ENCODE data around the gene SNX11.

DNA sequence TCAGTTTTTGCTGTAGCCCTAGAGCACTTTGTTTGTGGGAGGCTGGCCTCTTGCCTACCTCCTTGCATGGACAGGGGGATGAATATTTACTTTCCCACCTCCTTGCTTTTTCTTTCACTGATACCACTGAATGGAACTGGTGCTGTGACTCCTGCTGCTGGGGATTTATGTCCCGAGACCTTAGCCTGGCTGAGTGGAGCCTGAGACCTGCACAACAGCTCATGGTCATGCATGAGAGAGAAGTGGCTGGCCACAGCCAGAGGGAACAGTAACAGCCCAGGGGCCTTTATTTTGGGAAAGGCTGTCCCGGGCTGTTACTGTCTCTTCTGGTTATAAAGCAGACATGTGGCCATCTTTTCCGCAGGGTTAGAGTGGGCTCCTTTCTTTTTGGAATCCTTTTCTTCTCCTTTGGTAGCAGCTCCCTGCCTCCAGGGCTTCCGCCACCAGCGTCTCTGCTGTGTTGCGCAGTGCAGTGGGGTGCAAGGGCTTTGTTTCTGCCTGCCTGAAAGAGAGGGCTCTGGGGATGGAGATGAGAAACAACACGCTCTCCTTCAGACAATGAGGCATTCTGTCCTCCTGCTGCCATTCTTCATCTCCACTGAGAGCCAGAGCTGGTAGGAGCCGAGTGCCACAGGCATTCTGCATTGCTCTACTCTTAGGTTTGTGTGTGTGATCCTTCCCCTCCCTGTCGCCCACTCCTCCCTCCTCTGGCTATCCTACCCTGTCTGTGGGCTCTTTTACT, 14.5 kb downstream of the SNX11 start:
- TF ChIP-seq, protein P1, sequence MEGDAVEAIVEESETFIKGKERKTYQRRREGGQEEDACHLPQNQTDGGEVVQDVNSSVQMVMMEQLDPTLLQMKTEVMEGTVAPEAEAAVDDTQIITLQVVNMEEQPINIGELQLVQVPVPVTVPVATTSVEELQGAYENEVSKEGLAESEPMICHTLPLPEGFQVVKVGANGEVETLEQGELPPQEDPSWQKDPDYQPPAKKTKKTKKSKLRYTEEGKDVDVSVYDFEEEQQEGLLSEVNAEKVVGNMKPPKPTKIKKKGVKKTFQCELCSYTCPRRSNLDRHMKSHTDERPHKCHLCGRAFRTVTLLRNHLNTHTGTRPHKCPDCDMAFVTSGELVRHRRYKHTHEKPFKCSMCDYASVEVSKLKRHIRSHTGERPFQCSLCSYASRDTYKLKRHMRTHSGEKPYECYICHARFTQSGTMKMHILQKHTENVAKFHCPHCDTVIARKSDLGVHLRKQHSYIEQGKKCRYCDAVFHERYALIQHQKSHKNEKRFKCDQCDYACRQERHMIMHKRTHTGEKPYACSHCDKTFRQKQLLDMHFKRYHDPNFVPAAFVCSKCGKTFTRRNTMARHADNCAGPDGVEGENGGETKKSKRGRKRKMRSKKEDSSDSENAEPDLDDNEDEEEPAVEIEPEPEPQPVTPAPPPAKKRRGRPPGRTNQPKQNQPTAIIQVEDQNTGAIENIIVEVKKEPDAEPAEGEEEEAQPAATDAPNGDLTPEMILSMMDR (IDR thresholded peaks at IDR 0.05; ENCODE audit: poor library complexity, severe bottlenecking), result no peak
- no peak for TF ChIP-seq EZH2 (IDR thresholded peaks at IDR 0.05; ENCODE audit: borderline replicate concordance, insufficient read depth, low read length, poor library complexity, severe bottlenecking)
- no peak for TF ChIP-seq POLR2AphosphoS5 (IDR thresholded peaks at IDR 0.05)
- TF ChIP-seq, protein P2, sequence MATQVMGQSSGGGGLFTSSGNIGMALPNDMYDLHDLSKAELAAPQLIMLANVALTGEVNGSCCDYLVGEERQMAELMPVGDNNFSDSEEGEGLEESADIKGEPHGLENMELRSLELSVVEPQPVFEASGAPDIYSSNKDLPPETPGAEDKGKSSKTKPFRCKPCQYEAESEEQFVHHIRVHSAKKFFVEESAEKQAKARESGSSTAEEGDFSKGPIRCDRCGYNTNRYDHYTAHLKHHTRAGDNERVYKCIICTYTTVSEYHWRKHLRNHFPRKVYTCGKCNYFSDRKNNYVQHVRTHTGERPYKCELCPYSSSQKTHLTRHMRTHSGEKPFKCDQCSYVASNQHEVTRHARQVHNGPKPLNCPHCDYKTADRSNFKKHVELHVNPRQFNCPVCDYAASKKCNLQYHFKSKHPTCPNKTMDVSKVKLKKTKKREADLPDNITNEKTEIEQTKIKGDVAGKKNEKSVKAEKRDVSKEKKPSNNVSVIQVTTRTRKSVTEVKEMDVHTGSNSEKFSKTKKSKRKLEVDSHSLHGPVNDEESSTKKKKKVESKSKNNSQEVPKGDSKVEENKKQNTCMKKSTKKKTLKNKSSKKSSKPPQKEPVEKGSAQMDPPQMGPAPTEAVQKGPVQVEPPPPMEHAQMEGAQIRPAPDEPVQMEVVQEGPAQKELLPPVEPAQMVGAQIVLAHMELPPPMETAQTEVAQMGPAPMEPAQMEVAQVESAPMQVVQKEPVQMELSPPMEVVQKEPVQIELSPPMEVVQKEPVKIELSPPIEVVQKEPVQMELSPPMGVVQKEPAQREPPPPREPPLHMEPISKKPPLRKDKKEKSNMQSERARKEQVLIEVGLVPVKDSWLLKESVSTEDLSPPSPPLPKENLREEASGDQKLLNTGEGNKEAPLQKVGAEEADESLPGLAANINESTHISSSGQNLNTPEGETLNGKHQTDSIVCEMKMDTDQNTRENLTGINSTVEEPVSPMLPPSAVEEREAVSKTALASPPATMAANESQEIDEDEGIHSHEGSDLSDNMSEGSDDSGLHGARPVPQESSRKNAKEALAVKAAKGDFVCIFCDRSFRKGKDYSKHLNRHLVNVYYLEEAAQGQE (IDR thresholded peaks at IDR 0.05; ENCODE audit: borderline replicate concordance), result no peak
- TF ChIP-seq MXI1 (conservative IDR thresholded peaks at IDR 0.05; ENCODE audit: poor library complexity, severe bottlenecking), result no peak
- no peak for TF ChIP-seq RAD21 (conservative IDR thresholded peaks at IDR 0.05)
- no peak for TF ChIP-seq EP300 (conservative IDR thresholded peaks at IDR 0.05; ENCODE audit: poor library complexity, severe bottlenecking)
- no peak for TF ChIP-seq SMC3 (conservative IDR thresholded peaks at IDR 0.05; ENCODE audit: poor library complexity)

Measured in neural cell (in vitro differentiated cells).